OCI-M2 (cell line): ENCODE measurements around the gene DAP.
"Not testable (repeated sequence)": the region's sequence is repeated elsewhere in the genome, so short reads cannot be mapped to it uniquely, and the experiment has no call there.

Experiments
- DNase-seq: peaks from one replicate; lab custom pipeline; 2025; ENCODE audit not compliant: unreplicated experiment; lab: John Stamatoyannopoulos, UW

The DAP gene

DNA sequence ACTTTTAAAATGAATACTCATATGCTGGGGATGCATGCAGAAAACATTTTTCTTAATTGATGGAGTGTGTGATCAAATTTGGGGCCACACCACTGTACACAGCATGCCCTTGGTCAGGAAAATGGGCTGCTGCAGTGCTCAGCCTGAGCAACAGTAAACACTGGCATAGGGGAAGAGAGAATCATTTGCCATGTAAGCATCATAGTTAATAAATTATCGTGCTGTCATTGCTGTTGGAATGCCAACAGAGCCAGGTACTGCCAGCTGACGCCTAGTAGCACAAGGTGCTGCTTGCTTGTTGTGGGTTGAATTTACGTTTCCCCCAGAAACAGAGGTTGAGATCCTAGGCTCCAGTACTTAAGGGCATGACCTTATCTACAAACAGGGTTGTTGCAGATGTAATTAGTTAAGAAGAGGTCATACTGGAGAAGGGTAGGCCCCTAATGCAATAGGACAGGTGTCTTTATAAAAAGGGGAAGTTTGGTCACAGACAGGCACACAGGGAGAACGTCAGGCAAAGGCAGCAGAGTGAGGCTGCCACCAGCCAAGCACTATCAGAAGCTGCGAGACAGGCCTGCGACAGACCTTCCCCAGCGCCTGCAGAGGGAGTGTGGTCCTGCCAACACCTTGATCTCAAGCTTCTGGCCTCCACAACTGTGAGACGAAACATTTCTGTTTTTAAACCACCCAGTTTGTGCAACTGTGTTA lies 25.3 kb downstream of the DAP start:
- DNase-seq, result no peak

DNA sequence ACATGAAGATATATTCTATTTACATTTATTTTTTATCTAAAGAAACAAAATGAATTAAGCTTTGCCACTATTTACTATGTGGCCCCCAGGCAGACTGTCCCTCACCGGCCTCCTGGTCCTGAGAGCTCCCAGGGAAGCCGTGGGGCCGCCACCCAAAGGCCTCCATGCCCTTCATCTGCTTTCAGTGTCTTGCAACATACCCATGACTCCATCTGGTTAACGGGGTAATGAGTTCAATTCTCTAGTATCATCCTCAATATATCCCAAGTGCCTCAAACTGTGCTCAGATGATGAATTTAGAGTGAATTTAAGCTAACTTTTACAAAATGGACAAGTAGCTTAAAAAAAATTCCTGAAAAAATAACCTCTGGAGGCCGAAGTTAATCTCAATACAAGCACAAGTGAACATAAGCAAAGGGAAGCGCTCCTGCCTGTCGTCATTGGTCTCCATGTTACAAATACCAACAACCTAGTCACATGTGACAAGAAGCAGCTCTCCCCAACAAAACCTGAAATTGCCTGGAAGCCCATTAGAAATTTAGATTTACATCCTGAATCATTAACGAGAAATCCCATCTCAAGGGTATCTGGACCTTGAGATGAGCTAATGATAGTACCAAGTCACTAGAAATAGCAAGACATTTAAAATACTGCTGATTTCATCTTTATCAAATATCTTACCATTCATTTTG lies 26.1 kb downstream of the DAP start:
- no peak for DNase-seq

DNA sequence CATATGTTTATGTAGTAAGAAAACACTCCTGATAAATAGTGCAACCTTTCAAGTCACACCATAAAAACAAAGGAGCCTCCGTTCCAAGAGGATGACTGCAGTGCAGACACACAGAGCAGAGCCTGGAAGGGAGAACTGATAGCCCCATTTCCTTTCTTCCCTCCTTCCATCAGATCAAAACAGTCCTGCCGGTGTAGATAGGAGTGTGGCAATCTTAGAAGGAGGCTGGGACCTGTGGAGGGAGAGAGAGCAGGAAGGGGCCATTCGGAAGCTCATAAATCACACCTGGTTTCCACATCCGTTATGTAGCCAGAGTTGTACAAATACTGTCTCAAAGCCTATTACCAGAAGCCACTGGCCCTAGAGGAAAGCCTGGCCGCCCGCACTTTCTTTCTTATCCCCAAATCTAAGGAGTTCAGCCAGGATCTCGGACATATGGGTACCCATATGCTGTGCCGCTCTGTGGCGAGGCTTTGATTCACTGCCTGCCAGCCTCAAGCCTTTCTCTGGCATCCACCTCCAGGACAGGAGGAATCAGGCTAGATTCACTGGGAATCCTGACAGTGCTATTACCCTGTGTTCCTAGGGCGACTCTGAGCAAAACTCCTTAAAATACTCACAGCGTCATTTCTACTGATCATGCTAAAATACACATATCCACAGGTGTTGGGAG lies 26.9 kb downstream of the DAP start:
- no peak for DNase-seq

DNA sequence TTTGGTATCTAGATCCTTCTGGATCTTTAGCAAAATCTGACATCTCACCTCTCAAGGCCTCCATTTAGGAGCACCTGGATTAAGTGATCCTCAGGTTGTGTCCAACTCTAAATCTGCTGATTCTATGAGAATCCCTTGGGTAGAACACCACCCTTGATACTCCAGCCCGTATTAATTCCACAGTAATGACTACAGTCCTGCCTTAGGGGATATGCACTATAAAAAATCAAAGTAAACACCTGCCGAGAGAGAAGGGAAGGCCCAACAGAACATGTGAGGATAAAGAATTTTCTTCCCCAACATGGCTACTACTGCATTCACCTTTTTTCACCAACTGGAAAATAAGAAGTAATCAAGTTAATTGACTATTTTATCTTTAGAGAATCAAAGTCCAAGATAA lies 27.6 kb downstream of the DAP start:
- no peak for DNase-seq

DNA sequence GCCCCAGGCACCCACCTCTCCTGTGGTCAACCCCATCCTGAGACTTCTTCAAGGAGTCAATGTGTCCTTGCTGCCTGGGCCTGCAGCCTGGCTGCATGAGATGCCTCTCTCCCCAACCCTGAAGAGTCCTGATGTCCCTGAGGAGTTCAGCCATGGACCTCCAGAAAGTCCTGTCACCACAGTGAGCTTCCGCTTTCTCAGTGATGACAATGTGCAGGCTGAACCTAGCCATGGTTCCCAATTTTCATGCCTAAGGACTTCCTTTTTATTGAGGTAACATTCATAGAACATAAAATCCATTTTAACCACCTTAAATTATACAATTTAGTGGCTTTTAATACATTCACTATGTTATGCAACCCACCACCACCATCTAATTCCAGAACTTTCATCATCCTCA lies 29.1 kb downstream of the DAP start:
- DNase-seq, result no peak

DNA sequence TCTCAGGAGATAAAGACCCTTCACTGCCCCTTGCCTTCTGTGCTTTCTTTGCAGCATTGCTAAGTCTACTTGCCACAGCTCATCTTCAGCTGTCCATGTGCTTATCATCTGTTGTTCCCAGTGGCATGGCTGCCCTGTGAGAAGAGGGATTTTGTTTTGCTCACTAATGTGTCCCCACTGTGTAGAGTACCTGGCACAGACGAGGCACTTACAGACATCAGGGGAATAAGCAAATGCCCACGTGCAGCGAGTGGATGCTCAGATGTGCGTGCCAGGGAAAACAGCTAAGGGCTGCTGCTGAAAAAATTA lies 31.0 kb downstream of the DAP start:
- DNase-seq, result no peak

DNA sequence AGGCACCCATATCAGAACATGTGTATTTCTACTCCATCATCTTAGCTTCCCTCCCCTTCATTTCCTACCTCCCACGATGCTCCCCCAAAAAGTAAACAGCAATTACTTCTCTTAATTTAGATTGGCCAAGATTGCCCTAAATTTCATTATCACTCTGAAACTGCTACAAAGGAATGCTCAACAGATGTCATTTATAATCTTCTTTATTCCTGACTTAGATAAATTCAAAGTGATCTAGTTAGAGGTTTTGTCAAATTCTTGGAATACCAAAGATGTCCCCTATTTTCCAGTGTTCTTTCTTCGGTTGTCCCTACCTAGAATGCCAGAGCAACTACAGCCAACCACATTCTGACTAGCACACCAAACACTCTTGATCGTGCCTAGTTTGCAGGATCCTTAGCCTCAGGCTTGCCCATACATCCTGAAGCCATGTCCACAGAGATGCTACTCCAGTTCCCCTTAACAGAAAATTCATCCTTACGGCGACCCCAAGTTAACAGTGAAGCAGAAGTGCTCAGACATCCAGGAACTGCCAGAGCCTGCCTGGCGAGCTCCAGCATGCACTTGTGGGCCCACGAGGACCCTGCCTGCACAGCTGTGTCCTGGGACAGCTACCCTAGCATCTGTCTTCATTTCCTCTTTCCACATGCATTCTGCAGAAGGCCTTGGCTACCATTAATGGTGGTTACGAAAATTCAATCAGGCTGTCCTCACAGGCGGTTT lies 31.6 kb downstream of the DAP start:
- DNase-seq, result no peak

DNA sequence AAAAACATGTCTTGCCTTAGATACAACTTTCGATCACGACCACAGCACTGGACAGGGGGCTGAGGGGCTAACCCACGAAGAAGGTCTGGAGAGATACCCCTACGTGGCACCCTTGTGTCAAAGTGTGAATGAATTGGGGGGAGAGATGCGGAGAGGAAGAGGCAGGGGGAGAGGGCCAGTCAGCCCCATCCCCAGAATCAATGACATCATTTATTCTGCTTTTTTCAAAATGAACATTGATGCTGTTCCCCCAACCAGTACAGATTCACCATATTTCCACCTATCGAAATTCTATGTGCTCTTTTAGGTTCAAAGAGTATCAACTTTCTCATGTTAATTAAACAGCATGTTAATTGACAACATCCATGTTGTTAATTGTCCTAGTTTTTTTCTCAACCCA lies 32.4 kb downstream of the DAP start:
- no peak for DNase-seq

DNA sequence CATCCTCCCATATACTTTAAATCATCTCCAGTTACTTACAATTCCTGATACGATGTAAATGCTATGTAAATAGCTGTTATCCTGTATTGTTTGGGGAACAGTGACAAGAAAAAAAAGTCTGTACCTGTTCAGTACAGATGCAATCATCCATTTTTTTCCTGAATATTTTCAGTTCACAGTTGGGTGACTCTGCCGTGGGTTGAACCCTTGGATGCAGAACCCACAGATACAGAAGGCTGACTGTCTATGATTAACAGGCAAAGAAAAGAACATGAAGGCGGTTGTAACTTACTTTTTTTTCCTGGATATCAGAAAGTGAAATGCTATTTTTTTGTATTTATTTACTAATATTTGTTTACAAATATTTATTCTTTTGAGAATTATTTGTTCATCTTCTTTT lies 33.2 kb downstream of the DAP start:
- DNase-seq, result no peak

DNA sequence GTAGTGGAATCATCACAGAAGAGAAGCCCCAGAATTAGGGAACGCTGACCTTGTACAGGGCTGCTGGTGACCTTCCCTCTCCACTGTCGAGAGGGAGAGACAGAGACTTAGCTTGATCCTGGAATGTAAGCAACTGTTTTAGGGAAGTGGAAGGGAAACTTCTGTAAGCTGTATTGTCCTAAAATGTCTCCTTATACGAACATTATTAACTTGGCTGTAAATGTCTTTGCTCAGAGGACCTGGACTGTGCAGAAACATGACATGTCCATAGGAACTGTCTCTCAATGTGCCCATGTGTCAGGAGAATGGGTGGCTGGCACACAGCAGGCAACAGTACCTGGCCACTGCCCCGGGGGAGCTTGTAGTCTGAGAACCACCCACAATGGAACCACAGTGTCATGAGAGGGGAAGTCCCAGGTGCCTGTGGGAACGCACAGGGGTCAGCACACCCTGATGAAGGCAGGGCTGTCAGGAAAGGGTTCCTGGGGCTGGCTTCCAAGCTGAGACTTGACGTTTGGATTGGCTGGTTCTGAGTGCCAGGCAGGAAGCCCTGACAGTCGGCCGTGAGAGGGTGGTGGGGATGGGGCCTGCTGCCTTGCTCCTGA lies 34.0 kb downstream of the DAP start:
- DNase-seq, result no peak

DNA sequence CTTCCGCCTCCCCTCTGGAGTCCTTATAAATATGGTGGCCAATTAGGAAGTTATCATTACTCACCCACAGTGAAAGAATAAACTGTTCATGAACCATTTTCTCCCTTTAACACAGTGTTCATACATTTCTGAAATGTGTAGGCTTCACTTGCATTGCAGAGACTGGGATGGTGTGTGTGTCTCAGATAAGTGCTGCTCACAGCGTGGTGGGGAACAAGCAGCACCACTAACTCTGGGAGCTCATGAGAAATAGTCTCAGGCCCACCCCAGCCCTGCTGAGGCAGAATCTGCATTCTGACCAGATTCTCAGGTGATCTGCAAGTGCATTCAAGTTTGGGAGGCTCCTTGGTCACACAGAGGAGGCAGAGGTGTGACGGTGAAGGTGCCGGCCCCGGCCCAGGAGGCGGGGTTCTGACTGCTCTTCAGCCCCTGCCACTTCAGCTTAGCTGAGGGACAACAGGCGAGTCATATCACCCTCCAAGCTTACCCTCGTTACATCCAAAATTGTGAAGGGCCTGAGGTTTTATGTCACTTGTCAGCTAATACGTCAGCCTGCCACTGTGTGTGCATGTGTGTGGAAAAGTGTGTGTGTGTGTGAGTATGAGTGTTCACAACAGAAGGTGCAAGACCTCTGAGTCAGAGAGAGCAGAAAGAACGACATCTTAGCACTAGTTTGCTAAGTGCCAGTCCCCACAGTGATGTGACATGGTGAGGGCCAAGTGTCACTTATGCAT lies 34.7 kb downstream of the DAP start:
- DNase-seq, result no peak

DNA sequence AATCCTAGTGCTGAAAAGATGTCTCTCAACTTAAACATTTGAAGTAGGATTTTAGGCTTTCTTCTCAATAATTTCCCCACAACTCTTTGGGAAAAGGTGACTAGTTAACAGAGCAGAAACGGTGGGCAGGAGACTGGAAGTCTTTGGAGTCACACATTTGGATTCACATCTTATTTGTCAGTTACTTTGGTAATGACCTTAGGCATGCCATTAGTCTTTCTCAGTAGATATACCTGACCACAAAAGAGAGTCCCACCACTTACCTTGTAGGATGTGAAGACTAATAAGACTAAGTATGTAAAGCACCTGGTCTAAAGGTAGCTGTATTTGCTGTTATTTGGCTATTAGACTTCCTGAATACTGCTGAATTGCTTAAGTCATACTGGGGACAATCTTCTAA lies 35.4 kb downstream of the DAP start:
- DNase-seq, result no peak

DNA sequence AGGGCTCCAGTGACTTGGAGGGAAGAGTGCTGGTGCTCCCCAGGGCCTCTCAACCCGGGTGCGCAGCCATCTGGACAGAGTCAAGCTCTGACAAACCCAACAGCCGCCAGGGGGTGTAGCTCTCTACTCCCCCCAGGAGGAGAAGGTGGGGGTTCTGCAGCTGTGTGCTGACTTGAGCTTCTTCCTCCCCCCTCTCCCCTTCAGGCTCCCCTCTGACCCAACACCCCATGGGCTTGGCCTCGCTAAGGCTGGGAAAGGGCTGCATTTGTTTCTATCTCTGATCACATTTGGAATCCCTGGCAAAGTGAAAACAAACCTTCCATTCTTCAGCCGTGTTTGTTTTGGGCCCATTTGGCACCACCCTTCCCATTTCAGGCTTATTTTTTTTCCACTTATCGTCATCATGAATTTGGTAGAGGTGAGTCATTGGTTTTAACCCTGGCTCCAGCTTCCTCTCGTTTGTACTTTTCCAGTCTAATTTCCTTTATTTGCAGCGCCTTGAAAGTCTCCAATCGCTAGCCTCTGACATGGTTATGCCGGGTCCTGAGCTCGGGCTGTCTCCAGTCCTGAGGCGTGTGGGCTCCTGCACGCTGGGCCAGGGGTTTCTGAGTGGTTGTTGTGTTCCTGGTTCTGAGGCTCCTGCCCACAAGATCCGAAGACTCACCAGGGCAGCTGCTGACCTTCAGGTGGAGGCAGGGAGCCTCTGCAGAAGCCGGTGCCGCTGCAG lies 36.1 kb downstream of the DAP start:
- DNase-seq, result no peak

DNA sequence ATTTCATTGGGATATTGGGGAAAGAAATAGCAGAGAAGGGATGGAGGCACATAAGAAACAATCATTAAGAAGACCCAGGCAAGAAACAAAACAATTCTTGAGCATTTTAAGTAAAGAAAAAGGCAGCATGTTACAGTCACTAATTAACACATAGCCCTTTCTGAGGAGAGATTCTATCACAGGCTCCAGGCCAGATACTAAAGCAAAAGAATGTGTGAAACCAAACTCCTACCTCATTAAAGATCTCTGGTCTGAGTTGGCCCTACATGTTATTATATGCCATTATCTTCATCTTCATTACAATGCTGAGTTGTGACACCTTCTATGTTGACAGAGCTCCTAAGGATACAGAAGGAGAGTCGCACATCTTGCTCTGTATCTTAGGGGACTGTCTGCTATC lies 37.5 kb downstream of the DAP start:
- no peak for DNase-seq

DNA sequence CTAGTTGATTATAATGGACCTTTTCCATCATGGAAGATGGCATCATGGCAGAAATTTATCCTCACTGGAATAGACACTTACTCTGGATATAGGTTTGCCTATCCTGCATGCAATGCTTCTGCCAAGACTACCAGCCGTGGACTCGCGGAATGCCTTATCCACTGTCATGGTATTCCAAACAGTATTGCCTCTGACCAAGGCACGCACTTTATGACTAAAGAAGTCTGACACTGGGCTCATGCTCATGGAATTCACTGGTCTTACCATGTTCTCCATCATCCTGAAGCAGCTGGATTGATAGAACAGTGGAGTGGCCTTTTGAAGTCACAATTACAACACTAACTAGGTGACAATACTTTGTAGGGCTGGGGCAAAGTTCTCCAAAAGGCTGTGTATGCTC lies 40.3 kb downstream of the DAP start:
- DNase-seq, result not testable (repeated sequence)

DNA sequence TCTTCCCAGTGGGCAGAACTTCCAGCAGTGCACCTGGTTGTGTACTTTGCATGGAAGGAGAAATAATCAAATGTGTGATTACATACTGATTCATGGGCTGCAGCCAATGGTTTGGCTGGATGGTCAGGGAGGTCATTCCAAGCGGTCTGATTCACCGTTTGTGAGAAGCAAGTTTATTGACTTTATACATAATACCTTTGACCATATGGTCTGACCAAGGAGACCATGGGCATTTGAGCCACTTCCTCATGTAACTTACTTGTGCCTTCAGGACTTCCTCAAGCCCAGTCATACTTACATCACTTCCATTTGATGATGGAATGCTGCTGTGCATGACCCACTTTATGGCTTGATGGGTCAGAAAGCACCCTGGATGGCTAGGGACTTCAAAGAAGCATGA lies 41.1 kb downstream of the DAP start:
- DNase-seq, result no peak

DNA sequence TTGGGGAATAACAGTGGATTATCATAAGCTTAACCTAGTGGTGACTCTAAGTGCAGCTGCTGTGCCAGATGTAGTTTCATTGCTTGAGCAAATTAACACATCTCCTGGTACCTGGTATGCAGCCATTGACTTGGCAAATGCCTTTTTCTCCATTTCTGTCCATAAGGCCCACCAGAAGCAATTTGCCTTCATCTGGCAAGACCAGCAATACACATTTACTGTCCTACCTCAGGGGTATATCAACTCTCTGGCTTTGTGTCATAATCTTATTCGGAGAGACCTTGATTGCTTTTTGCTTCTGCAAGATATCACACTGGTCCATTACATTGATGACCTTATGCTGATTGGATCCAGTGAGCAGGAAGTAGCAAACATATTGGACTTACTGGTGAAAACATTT lies 42.4 kb downstream of the DAP start:
- not testable (repeated sequence) for DNase-seq

DNA sequence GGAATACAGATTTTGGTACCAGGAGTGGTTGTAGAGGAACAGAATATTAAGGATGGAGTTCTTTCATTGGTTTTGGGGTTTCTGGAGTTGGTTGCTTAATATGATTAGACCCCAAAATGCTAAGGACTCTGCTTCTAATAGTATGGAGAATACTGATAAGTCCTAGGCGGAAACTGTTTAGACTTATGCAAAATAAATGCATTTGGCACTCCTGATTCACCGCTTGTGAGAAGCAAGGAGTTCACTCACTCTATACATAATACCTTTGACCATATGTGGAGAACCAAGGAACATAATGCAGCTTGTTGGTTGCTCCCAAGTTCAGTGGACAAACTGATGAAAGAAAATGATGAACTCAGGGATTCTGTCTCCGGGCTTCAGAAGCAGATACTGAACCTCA lies 44.2 kb downstream of the DAP start:
- not testable (repeated sequence) for DNase-seq

DNA sequence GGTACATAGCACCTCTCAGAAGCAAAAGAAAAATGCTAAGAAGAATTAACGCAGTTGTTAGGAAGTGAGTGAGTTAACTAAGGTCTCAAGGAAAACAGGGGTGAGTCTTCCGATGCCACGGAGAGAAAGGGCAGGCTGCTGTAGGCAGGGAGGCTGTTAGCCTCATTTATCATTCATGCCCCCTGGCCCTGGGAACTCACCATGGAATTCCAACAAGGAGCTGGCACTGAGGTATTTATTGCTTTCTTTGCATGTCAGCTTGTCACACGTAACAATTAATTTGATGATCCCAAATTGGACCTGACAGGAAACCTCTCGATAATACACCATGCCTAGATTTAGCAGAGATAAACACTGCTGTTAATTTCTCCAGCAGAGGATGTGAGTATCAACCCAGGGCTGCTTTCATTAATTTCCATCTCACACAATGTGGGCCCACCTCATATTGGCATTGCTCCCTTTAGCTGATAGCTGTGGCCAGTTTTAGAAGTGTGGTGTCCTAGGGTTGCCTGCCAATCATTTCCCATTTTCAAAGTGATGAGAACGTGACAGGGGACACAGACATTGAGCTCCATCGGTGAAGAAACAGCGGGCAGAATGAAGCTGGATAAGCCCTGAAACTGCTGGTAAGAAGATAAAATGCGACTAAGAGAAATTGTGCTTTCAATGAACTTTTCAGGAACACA lies 45.3 kb downstream of the DAP start:
- no peak for DNase-seq
